B cell (primary cell): ENCODE measurements around the gene SLC9C1. TPM values are rescaled to one million over a fixed set of nuclear protein-coding genes. Genes with fewer than 3 reads are reported as not detected.

Experiments
- ATAC-seq: fragments of 200-7000 bp; cut with Tn5 transposase; one replicate; pipeline ENCODE4 v1.10.0; 2021; ENCODE audit warnings: low read depth, mild to moderate bottlenecking, moderate number of reproducible peaks, moderate library complexity
- CTCF ChIA-PET: fragments of 350-600 bp; sonication (Branson Sonifier 250); formaldehyde crosslinking; loops from one replicate; lab custom pipeline; 2021; ENCODE audit warnings: antibody characterized with exemption, inconsistent platforms; lab: Charles Lee
- POLR2A ChIA-PET: fragments of 350-600 bp; sonication (Branson Sonifier 250); formaldehyde crosslinking; loops from one replicate; lab custom pipeline; 2021; ENCODE audit warnings: antibody characterized with exemption; lab: Charles Lee
- DNase-seq: peaks from one replicate; pipeline ENCODE4 v3.0.0; 2013
- H2AFZ ChIP-seq: 2 replicates; pipeline ENCODE4 v1.6.1; 2012; ENCODE audit warnings: mild to moderate bottlenecking, low read depth, low read length; ENCODE audit not compliant: insufficient read depth, poor library complexity, severe bottlenecking
- H3K27ac ChIP-seq, 2 donors: 1 replicate in 1 of 2; 2 replicates in 1 of 2; pipeline ENCODE4 v1.5.1; 2012 to 2013; ENCODE audit warnings: low read length in 2 of 2, mild to moderate bottlenecking in 2 of 2, moderate library complexity in 1 of 2
- H3K27me3 ChIP-seq, 4 experiments: fragments of 200-600 bp in 1 of 4; sonication (generic) in 1 of 4; replicated peaks in 1 of 4; 1 replicate in 2 of 4; 2 replicates in 2 of 4; pipeline versions ENCODE4 v1.6.1 to v1.7.0; 2013 to 2016; ENCODE audit warnings: low read length in 3 of 4, mild to moderate bottlenecking in 2 of 4, mixed read lengths in 1 of 4, moderate library complexity in 1 of 4; ENCODE audit not compliant: insufficient read depth in 4 of 4, control insufficient read depth in 3 of 4; ENCODE audit errors: control extremely low read depth in 1 of 4
- H3K36me3 ChIP-seq, 2 experiments: replicated peaks in 1 of 2; 1 replicate in 1 of 2; 2 replicates in 1 of 2; pipeline versions ENCODE4 v1.6.1 to v1.7.1; 2013; ENCODE audit warnings: low read length in 1 of 2; ENCODE audit not compliant: insufficient read depth in 2 of 2, control insufficient read depth in 1 of 2; ENCODE audit errors: control extremely low read depth in 1 of 2, extremely low read depth in 1 of 2
- H3K4me1 ChIP-seq, 2 donors: fragments of 200-600 bp in 1 of 2; sonication (generic) in 1 of 2; 1 replicate in 1 of 2; 2 replicates in 1 of 2; pipeline versions ENCODE4 v1.5.1 to v1.6.1; 2013 to 2017; ENCODE audit warnings: low read length in 2 of 2; ENCODE audit not compliant: control insufficient read depth in 2 of 2, insufficient read depth in 2 of 2
- H3K4me2 ChIP-seq: replicated peaks from 2 replicates; pipeline ENCODE3; 2012; ENCODE audit warnings: mild to moderate bottlenecking, low read depth, low read length; ENCODE audit not compliant: poor library complexity, severe bottlenecking
- H3K4me3 ChIP-seq, 5 experiments: fragments of 200-600 bp in 1 of 5; sonication (generic) in 1 of 5; 1 replicate in 3 of 5; 2 replicates in 2 of 5; pipeline versions ENCODE4 v1.5.1 to v1.7.0; 2011 to 2016; ENCODE audit warnings: low read length in 4 of 5, mild to moderate bottlenecking in 4 of 5, low read depth in 2 of 5, control low read depth in 1 of 5, moderate library complexity in 1 of 5; ENCODE audit not compliant: insufficient read depth in 1 of 5; ENCODE audit errors: control extremely low read depth in 1 of 5, extremely low read depth in 1 of 5
- H3K79me2 ChIP-seq: fragments of 200-600 bp; sonication (generic); one replicate; pipeline ENCODE4 v1.6.0; 2016; ENCODE audit warnings: low read length; ENCODE audit not compliant: control insufficient read depth, insufficient read depth
- H3K9ac ChIP-seq: fragments of 200-600 bp; sonication (generic); 2 replicates; pipeline ENCODE4 v1.6.1; 2017; ENCODE audit warnings: mild to moderate bottlenecking, low read length, moderate library complexity
- H3K9me3 ChIP-seq, 3 donors: one replicate each; pipeline versions ENCODE4 v1.6.1 to v1.7.1; 2013; ENCODE audit warnings: low read length in 2 of 3; ENCODE audit not compliant: control insufficient read depth in 2 of 3, insufficient read depth in 1 of 3; ENCODE audit errors: control extremely low read depth in 1 of 3
- H4K20me1 ChIP-seq: 2 replicates; pipeline ENCODE4 v1.6.0; 2012; ENCODE audit warnings: mild to moderate bottlenecking, low read length; ENCODE audit not compliant: insufficient read depth, control insufficient read depth, poor library complexity, severe bottlenecking
- H3K27ac Mint-ChIP-seq: one replicate; pipeline ENCODE4 v1.8.0; 2021; ENCODE audit warnings: mixed read lengths
- H3K27me3 Mint-ChIP-seq: one replicate; pipeline ENCODE4 v1.8.0; 2021; ENCODE audit warnings: mixed read lengths
- H3K4me1 Mint-ChIP-seq: one replicate; pipeline ENCODE4 v1.8.0; 2021; ENCODE audit warnings: mixed read lengths
- H3K4me3 Mint-ChIP-seq: one replicate; pipeline ENCODE4 v1.8.0; 2021; ENCODE audit warnings: mixed read lengths
- H3K9me3 Mint-ChIP-seq: one replicate; pipeline ENCODE4 v1.8.0; 2022; ENCODE audit warnings: mixed read lengths; ENCODE audit not compliant: insufficient read depth
- CTCF ChIP-seq: fragments of 200-600 bp; IDR thresholded peaks from one replicate; pipeline ENCODE4 v1.8.0; 2022; ENCODE audit warnings: antibody characterized with exemption, mild to moderate bottlenecking
- EZH2 ChIP-seq: IDR thresholded peaks from 2 replicates; pipeline ENCODE4 v1.6.1; 2012; ENCODE audit warnings: borderline replicate concordance, low read depth, mild to moderate bottlenecking, moderate library complexity, low read length; ENCODE audit not compliant: insufficient read depth, poor library complexity, severe bottlenecking
- whole genome bisulfite sequencing: methylation state at CpG from one replicate; pipeline ENCODE4 v1.1.5; 2013; ENCODE audit warnings: missing lambda C conversion rate; ENCODE audit not compliant: insufficient coverage; 5-methylcytosine and 5-hydroxymethylcytosine counted together
- intact Hi-C: fragments of 100-400 bp; cut with micrococcal nuclease; formaldehyde crosslinking; loops from one replicate; pipeline ENCODE4 v1.10.0; 2022
- polyA plus RNA-seq: library from polyadenylated mRNA; depleted of rRNA; stranded (reverse); fragments of >200 nt; gene quantifications from 2 replicates; pipeline ENCODE4 v1.2.3, GENCODE V29; 2012
- total RNA-seq, 2 donors: library from RNA; stranded (reverse); fragments of 120-200 nt in 1 of 2; gene quantifications; 1 replicate in 1 of 2; 2 replicates in 1 of 2; pipeline versions ENCODE4 v1.2.3 to v1.2.4, GENCODE V29; 2013 to 2022

SLC9C1 gene
- total and polyA plus RNA-seq, 2 donors (not counting 1 experiment from before 2014, with no cell fraction given), result 0.07 to 0.49 TPM

GRCh38 chr3:112231727-112232126, 62.3 kb downstream of the SLC9C1 start:
- no CpG with 5 or more reads among the region's 3 CpGs for WGBS
- H3K4me2 ChIP-seq, result no peak overlapping the region
- no peaks in the 10 kb centered on the region for H4K20me1 ChIP-seq
- no peak overlapping the region for H2AFZ ChIP-seq
- ChIA-PET CTCF (interaction anchor here (1.0 kb wide), 1 partner anchor 120 kb away, joined by 3 read pairs; no protein-coding TSS in a partner anchor), POLR2A (no interaction called here)
- H3K4me1 Mint-ChIP-seq, result no peaks in the 10 kb centered on the region
- no peak overlapping the region for H3K9ac ChIP-seq
- no peaks in the 10 kb centered on the region for H3K79me2 ChIP-seq
- no peak overlapping the region for H3K4me3 ChIP-seq
- H3K4me1 ChIP-seq, result no peaks in the 10 kb centered on the region
- H3K9me3 ChIP-seq, result no peaks in the 10 kb centered on the region
- DNase-seq (no peak), ATAC-seq (no peak)
- no peaks in the 10 kb centered on the region for H3K27me3 ChIP-seq
- intact Hi-C loops, result no loop called here
- no peak overlapping the region for H3K27ac ChIP-seq
- H3K27ac Mint-ChIP-seq, result no peak overlapping the region
- no peak overlapping the region for H3K4me3 Mint-ChIP-seq
- peaks cover 4% of the 10 kb centered on the region for H3K9me3 Mint-ChIP-seq
- no peaks in the 10 kb centered on the region for H3K27me3 Mint-ChIP-seq
- TF ChIP-seq EZH2, result no peak
- no peak for TF ChIP-seq CTCF
- H3K36me3 ChIP-seq, result no peaks in the 10 kb centered on the region

GRCh38 chr3:112230033-112230432, 64.0 kb downstream of the SLC9C1 start:
- H3K27me3 ChIP-seq, result no peaks in the 10 kb centered on the region
- no peak for ATAC-seq
- no peaks in the 10 kb centered on the region for H3K79me2 ChIP-seq
- no peak for TF ChIP-seq EZH2
- TF ChIP-seq CTCF, result no peak
- H3K9ac ChIP-seq, result no peak overlapping the region
- intact Hi-C loops, result no loop called here
- peaks cover 1 to 11% (median 7%) of the 10 kb centered on the region in 3 donors for H3K9me3 ChIP-seq
- no peaks in the 10 kb centered on the region for H3K4me1 ChIP-seq
- no peak for DNase-seq
- H3K27me3 Mint-ChIP-seq, result peaks cover 2% of the 10 kb centered on the region
- no peak overlapping the region for H3K27ac ChIP-seq
- no peaks in the 10 kb centered on the region for H4K20me1 ChIP-seq
- no peak overlapping the region for H3K4me3 Mint-ChIP-seq
- H3K4me3 ChIP-seq, result no peak overlapping the region
- 100% methylated on average over 1 of the region's 1 CpG for WGBS
- H3K27ac Mint-ChIP-seq, result no peak overlapping the region
- H3K4me2 ChIP-seq, result no peak overlapping the region
- H3K36me3 ChIP-seq, result no peaks in the 10 kb centered on the region
- no peaks in the 10 kb centered on the region for H3K4me1 Mint-ChIP-seq
- H3K9me3 Mint-ChIP-seq, result peaks cover 7% of the 10 kb centered on the region
- ChIA-PET POLR2A (no interaction called here), CTCF (interaction anchor here (1.2 kb wide), 1 partner anchor 92 kb away, joined by 3 read pairs; no protein-coding TSS in a partner anchor)
- no peak overlapping the region for H2AFZ ChIP-seq
